Activated CD4-positive, CD25-positive, alpha-beta regulatory T cell treated with anti-CD3 and anti-CD28 coated beads, Interleukin-2, amount 50 U/mL, for 16 hours (primary cell): ENCODE data around the gene METTL1.
"Not testable (repeated sequence)": the region's sequence is repeated elsewhere in the genome, so short reads cannot be mapped to it uniquely, and the experiment has no call there.

ENCODE experiments used
- DNase-seq: peaks from one replicate; pipeline ENCODE4 v3.0.0-alpha.2; 2020; ENCODE audit warnings: low read depth, low spot score

Gene METTL1

DNA sequence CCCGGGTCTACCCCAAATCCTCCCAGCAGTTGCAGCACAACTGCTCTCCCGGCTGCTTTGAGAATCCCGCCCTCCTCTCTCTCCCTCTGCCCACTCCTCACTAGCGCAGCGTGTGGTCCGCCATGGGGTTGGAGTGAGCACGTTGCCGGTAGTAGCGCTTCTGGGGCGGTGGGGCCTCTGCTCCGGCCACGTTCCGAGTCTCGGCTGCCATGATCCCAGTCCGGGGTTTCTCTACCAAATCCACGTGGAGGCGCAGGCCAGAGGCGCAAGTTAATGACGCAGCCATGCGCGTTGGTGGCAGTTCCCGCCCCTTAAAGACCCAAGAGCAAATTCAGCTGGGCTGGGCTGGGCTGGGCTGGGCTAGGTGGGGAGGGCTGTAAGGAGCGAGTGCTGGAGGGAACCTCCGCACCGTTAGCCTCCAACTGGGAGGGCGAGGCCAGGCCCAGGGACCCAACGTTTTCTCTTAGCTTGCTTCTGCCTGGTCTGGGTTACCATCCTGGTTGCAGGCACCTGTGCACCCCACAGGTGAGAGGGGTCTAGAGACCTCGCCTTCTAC is at the start of gene METTL1:
Gene METTL1 (minus strand): TSS at position 233 of the 556 bp plus-strand sequence. CDS start 22 bp downstream, at position 211.
- DNase-seq: peak; percentile 87

DNA sequence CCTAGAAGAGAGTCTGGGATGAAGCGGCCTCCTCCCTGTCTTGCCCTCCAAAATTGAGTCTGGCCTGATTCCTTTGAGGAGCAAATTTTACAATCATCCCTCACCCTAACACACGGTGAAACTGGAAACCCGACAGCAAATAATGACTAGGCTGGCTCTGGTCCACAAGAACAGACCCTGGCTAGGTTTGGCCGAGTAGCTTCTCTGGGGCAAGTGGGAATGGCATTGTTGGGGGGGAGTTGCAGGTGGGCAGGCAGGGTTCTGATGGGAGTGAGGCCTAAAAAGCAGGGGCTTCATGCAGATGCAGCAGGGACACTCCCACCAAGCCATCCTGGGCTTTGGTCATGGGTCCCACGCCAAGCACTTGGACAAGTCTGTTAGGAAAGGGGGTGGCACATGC is 49.1 kb upstream of the METTL1 start:
- DNase-seq: not testable (repeated sequence)

DNA sequence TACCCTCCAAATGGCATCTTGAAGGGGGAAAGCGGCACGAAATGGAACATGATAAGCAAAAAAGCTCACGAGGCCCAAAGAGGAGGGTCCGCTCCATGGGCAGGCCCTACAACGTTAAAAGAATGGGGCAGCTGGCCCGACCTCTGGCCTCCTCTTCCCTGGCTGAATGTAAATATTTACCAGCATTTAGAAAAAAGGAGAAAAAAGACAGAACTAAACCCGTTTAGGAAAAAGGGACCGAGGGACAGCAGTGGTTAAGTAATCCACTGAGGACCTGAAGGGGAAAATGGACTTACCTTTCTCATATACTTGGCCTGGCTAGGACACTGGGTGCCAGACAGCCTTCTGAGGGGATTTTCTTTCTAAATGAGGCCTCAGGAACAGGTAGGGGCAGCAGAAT is 48.2 kb upstream of the METTL1 start:
- DNase-seq: not testable (repeated sequence)

- DNase-seq: not testable (repeated sequence)
These were observed 46.1 kb upstream of the METTL1 start for GRCh38 chr12:57817990-57818331.

DNA sequence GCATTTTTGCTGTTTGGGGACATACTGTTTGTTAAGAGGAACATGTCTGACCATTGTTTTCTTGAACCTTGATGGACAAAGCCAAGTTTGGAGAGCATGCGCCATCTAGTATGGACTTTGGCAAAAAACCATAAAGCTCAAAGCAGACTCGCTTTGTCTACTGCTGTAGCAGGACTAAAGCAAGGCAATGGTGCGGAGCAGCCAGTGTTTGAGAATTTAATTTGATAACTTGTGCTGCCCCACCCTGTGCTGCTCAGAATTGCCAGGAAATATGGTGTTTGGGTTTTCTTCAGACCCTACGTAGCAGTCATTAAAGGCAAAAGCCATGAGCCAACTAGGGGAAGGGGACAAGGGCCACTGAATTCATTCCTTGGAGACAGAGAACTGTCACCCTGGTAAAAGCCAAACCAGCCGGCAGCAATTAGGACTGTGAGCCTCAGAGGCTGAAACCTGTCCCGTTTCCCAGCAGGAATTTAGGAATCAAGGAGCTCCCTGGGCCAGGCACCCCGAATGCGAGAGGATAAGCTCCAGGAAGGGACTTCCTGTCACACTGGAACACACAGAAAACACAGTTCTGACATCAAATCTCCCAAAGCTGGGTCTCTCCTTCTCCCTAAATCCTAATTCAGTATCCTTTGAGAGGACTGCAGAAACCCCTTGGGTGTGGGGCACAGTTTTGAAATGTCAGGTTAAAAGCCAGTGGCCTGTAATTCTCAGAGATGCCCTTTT is 45.5 kb upstream of the METTL1 start:
- DNase-seq: no peak

- no peak for DNase-seq
These were observed 44.9 kb upstream of the METTL1 start for GRCh38 chr12:57816855-57817151.

- no peak for DNase-seq
These were observed 44.3 kb upstream of the METTL1 start for GRCh38 chr12:57816001-57816854.

DNA sequence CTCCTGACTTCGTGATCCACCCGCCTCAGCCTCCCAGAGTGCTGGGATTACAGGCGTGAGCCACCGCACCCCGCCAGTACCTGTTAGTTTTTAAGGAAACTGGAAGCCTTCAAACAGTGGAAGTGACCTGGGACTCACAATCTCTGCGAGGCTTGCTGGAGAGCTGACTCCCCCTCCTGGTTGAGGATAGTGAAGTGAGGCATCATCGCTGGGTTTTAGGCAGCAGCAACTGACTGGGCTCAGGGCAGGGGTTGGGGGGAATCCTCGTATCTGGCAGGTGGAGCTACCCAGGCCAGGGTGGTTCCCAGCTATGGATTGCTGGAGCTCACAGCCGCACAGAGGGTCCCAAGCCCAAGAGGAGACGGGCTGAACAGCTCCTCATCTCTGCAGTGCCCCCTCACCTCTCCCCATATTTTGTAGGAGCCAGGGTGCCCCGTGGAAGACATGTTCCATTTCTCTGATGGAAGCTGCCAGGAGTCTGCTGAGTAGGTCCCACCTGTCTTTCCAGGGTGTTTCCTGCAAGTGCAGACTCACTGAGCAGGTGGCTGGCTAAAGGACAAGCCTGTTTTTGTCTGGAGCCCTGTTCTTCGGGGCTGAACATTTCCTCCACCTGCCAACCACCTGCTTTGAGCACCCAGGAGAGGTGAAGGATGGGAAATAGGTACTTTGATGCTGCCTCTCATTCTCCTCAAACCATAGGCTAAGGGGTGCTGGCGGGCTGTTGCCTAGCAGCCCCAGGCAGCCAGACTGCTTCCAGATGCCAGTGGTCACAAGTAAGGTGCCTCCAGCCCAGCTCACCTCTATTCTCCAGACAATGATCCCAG is 43.5 kb upstream of the METTL1 start:
- no peak for DNase-seq

DNA sequence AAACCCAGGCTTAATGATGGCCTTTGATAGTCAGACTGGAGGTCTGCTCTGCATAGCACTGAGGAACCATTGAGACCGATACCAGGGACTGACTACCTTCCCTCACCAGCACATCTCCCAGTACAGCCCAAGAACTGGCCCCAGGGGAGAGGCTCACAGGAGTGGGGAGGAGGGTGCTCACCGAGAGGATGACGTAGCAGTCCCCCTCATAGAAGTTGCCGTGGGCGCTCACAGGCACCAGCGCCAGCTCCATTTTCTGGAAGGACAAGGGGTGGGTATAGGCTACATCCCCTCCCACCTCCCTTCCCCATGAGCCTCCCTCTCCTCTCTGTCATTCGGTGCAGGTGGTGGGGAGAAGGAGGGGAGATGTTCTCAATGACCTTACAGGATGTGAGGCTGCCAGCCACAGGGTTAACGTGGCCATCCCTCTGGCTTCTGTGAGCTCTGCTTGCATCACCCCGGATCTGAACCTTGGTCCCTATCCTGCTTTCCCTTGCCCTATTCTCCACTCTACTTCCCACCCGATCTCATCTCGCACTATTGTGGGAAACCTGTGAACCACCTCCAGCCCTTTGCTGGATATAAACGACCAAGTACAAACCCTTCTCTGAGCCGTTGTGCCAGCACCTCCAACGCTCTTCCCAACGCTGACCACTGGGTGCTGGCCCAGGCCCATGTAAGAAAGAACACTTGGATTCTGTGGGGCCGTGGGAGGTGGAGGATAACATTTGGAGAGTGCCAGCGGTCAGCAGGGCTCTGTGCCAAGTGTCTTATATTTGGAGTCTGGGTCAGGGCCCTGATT is 42.3 kb upstream of the METTL1 start:
- no peak for DNase-seq

DNA sequence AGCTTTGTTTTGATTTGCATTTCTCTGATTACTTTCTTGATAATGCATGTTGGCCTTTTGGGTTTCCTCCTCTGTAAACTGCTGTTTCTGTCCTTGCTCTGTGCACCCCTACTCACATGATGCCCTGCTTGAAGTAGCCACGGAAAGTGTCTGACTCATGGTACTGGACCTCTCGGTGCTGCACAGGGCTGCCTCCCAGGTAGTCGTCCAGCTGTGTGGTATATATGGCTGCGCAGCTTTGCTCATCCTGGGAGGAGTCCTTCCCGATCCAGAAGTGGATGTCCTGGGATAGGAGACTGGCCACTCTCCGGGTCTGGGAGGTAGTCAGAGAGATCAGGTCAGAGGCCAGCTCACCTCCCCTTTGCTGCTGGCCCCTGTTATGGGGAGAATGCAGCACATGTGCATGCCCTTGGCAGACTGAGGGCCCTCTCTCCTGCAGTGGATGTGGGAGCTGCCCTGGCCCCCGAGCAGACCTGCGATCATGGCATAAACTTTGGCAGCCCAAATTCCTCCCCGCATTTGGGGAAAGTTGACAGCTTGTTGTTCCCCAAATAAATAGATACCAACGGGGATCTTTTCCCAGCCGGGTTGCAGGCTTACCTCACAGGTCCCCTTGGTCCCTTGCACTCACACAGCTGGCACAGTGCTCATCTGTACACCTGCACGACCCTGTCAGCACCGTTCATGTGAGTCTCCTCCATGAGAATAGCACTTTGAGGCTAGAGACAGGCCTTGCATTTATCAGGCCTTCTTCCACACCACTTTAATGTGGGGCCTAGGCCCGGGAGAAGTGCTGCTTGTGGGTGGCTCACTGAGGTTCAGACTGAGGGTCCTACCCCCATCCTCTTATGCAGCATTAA is 41.4 kb upstream of the METTL1 start:
- no peak for DNase-seq

- no peak for DNase-seq
These were observed 39.3 kb upstream of the METTL1 start for GRCh38 chr12:57811028-57811755.

- DNase-seq: no peak
These were observed 38.5 kb upstream of the METTL1 start for GRCh38 chr12:57810450-57810849.

- DNase-seq: no peak
These were observed 37.5 kb upstream of the METTL1 start for GRCh38 chr12:57809425-57809824.

- no peak for DNase-seq
These were observed 36.4 kb upstream of the METTL1 start for GRCh38 chr12:57808351-57808750.

DNA sequence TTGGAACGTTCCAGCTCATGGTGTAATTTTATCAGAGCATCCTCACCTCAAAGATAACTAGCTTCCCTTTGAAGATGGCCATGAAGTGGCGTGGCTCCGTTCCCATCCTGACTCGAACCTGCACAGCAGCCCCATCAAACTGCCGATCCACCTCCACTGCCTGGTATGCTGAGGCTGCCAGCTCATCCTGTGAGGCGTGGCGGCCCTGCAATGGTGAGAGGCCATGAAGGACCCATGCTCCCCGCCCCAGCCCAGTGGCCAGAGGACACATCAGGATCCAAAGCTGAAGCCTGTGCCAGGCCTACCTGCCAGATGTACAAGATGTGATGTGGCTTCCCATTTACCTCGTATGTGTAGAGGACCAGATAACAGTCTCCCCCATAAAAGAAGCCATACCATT is 35.4 kb upstream of the METTL1 start:
- DNase-seq: no peak

DNA sequence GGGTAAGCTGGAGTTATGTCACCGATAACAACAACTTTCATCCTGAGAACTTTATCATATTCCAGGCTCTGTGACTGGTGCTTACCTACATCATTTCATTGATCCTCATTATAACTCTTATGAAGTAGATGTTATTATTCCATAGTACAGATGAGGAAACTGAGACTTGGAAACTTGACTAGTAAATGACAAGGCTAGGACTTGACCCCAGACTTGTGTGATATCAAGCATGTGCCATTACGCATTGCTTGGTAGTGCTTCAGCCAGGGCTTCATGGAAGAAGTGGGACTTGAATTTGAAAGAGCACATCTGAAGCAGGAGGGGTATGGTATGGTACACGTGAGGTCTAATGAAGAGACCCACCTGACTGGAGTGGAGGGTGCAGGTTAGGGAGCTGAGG is 34.8 kb upstream of the METTL1 start:
- DNase-seq: no peak

DNA sequence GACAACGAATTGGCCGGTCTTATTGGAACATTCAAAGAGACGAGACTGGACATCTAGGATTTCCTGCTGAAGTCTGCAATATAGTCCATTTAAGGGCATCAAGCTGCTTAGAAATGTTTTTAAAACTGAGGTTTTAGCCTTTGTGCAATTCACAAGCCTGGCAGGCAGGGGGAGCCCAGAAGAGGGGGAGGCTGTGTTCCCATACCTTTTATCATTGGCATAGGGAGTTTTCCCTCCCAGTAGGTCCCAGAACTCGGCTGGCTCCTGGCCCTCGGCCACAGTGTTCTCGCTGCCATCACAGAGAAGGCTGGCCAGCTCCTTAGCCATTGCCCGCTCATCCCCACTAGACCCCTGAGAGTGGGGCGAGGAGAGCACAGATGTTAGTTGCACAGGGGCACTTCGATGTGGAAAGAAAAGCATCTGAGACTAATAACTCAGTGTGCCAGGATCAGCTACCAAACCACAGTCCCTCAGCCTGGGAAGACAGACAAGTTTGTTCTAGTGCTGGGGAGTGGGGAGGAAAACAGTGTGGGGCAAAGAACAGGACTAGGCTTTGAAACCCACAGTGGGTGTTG is 31.5 kb upstream of the METTL1 start:
- DNase-seq: no peak

DNA sequence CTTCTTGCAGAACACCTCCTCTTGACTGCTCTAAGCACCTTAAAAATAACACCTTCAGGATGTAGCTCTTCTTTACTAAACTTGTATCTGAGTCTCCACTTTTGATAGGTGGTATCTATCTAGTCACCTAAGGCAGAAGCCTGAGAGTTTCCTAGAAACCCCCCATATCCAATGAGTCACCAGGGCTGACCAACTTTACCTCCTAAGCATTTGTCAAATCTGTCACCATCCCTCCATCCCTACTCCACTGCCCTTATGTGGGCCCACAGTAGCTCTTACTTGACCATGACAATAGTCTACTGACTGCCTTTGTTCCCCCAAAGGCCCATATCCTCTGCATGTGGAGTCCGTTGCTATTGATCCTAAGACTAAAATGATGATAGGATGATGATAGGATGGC is 30.7 kb upstream of the METTL1 start:
- no peak for DNase-seq

DNA sequence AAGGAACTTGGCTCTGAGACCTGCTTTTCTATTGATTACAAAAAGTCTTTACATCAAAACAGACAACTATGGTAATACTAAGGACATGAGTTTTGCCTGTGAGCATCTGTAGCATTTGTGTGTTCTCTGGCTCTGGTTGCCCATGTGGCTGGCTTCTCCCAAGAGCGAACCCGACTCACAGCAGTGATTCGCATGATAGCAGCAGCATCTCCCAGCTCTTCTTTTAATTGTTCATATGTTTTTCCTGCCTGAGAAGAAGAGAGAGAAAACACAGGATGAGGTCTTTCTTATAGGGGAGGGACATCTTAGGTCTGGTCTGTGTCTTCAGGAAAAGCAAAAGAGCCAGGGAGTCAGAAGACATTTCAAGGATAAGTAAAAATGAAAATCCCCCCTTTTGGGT is 29.1 kb upstream of the METTL1 start:
- DNase-seq: no peak
